Measurements from ENCODE around the gene FDXR.

FDXR gene

DNA sequence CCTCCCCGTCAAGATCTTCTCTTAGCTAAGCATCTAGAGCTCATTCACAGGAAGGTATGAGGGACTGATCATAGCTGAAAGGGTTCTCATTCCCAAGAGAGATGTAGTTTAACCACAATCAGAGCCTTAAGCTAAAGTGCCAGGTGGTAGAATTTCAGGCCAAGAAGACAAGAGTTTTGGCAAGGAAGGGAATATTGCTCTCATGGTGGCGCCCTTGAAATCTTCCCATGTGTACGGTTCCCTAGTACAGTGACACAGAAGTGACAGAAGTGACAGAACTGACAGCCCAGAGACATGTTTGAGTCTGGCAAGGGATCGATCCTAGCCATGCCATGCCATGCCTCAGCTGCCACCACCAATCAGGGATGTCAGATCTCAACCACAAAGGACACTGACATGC is 15.6 kb downstream of the FDXR start:
- DNase-seq (ENCODE audit: low read depth), result no peak

DNA sequence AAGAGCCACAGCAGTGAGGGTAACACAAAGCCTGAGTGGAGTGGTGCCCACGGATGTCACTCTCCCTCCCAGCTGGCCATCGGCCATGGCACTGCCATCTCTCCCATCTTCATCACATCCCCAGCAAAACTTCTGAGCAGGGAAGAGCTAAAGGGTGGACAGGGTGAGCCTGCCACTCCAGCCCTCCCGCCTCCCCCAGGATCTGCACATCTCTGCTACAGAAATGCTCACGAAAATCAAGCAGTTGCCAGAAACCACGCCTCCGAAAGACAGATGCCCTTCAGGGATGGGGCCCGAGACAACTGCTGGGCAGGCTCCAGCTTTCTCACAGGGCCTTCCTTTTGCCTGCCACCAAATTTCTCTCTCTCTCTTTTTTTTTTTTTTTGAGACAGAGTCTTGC is 16.7 kb downstream of the FDXR start:
- DNase-seq (ENCODE audit: low read depth), result no peak

DNA sequence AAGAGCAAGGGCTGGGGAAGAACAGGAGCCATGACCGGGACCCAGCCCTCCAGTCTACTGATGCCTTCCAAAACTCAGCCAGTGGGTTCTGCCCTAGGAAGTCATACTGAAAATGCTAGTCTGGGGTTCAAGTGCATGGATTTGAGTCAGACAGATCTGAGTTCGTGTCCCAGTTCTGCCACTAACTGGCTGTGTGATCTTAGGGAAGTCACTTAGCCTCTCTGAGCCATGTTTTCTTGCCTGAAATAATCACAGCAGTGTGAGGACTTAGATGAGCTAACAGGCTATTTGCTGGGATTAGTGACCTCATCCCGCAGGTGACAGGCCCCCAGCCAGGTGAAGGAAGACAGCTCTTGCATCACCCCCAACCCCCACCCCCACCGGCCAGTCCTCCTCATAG is 17.5 kb downstream of the FDXR start:
- no peak for DNase-seq (ENCODE audit: low read depth)

DNA sequence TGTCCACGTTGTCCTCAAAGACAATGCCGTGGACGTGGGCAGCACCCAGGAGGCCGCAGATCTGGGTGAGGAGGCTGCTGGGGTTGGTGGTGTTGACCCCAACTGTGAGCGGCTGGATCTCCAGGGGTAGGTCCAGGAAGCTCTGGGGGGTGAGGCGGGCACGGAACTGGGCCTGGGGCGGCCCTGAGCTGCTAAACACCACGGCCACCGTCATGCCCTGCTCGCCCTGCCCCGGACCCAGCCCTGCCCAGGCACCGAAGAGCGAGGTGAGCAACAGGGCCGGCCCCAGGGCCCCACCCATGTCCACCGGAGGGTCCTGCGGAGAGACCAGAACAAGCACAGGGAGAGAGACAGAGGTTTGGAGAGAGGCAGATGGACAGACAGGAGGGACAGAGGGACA is 18.0 kb downstream of the FDXR start:
- no peak for DNase-seq (ENCODE audit: low read depth)

GRCh38 chr17:74853669-74854068 is 19.1 kb downstream of the FDXR start:
- DNase-seq (ENCODE audit: low read depth), result no peak

- no peak for DNase-seq (ENCODE audit: low read depth)
Observed at GRCh38 chr17:74853048-74853397, 19.8 kb downstream of the FDXR start.

- no peak for DNase-seq (ENCODE audit: low read depth)
Observed at GRCh38 chr17:74852237-74853047, 20.4 kb downstream of the FDXR start.

DNA sequence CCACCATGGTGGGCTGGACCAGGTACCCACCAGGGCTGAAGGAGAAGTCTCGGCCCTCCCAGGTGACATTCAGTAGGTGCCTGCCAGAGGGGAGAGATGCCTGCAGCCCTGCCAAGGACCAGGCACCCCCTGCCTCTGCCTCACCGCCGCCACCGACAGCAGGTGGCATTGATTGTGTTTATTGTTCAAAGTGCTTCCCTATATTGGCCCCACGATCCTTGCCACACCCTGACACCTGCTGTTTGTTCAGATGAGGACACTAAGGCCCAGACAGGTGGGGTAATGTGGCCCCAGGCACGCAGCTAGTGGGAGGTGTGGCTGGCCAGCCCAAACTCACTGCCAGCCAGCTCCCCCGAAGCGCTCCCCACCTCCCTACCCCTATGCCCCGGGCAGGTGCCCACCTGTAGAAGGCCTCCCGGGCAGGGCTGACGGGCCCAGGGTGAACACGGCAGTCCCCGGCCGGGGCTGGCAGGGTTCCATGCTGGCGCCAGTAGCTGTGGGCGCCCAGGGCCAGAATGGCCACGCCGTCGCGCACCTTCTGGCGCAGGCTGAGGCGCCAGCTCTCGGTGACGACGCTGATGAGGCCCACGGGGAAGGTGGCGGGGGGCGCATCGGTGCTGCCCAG is 21.1 kb downstream of the FDXR start:
- no peak for DNase-seq (ENCODE audit: low read depth)

- no peak for DNase-seq (ENCODE audit: low read depth)
Observed at GRCh38 chr17:74850914-74851313, 21.9 kb downstream of the FDXR start.

GRCh38 chr17:74850310-74850709 is 22.5 kb downstream of the FDXR start:
- no peak for DNase-seq (ENCODE audit: low read depth)

DNA sequence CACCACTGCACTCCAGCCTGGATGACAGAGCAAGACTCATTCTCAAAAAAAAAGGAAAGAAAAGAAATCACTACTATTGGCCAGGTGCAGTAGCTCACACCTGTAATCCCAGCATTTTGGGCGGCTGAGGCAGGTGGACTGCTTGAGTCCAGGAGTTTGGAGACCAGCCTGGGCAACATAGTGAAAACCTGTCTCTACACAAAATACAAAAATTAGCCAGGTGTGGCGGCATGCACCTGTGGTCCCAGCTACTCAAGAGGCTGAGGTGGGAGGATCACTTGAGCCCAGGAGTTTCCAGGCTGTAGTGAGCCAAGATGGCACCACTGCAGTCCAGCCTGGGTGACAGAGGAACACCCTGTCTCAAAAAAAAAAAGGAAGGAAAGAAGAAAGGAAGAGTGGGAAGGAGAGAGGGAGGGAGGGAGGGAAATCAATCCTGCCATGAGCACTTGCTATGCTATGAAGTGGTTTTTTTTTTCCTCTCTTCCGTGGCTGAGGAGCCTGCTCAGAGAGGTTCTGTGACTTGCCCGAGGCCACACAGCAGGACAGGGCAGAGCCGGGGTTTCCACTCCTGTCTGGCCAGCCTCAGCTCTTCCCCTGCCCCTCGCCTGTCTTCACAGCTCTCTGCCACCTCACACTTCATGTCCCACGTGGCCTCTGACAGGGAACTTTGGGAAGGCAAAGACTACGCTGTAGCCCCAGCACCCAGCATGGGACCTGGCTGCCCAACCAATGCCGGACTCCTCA is 24.0 kb downstream of the FDXR start:
- no peak for DNase-seq (ENCODE audit: low read depth)

- no peak for DNase-seq (ENCODE audit: low read depth)
Observed at GRCh38 chr17:74846621-74847020, 26.2 kb downstream of the FDXR start.

DNA sequence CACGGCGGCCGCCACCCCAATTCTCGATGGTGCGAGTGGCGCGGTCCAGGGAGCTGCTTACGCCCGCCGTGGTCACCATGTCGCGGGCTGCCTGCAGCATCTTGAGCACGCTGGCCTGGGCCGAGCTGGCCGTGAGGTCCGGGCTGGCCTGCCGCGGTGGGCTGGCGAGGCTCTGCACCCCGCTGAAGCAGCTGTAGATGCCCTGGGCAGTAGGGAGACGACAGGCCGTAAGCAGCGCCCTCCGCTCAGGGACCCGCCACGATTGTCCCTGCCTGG is 29.5 kb downstream of the FDXR start:
- DNase-seq (ENCODE audit: low read depth), result no peak

DNA sequence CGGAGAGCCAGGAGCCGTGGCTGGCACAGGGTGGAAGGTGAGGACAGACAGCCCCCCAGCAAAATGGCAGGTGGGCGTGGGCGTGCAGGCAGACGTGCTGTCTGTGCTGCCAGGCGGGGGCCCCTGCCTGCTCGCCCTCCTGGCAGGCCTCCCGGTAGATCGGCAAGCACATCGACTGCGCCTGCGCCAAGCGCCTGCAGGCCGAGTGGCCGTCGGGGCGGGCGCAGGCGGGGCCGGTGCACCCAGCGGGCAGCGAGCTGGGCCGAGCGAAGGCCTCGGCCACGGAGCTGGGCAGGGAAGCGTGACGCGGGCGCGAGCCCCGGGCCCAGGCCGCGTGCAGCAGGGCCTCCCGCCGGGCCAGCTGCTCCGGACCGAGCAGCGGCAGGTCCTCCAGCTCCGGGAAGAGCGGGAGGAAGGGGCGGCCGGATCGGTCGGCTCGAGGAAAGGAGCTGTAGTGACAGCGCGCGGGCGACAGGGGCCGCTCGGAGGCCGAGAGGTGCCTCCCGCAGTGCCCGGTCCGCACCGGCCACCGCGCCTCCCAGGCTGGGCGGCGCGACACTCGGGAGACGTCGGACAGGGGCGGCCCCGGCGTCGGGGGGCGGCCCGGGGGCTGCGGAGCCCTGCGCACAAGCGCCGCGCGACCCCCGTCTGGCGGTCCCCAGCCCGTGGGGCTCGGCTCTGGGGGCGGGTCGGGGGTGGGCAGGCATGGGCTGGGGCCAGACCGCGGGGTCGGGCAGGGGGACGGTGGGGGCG is 30.0 kb downstream of the FDXR start:
- DNase-seq (ENCODE audit: low read depth), result peak; percentile 16

DNA sequence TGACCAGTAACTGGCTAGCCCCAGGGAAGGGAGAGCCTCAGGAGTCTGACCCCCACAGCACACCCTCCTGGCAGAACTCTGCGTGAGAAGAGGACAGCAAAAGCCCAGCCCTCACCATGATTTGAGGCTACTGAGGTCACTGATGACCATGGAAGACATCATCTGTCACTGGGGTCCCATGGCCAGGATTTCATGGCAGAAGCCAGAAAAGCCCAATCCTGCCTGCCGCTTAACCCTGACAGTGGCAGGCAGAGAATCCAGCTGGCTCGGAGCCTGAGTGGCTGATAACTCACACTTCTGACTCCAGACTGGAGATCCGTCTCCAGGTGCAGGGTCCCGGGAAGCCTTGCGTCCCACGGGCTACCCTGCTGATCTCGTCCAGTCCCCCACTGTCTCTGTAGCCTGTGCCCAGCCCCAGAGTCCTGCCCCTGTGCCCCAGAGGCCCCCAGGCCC is 30.6 kb downstream of the FDXR start:
- DNase-seq (ENCODE audit: low read depth), result no peak

DNA sequence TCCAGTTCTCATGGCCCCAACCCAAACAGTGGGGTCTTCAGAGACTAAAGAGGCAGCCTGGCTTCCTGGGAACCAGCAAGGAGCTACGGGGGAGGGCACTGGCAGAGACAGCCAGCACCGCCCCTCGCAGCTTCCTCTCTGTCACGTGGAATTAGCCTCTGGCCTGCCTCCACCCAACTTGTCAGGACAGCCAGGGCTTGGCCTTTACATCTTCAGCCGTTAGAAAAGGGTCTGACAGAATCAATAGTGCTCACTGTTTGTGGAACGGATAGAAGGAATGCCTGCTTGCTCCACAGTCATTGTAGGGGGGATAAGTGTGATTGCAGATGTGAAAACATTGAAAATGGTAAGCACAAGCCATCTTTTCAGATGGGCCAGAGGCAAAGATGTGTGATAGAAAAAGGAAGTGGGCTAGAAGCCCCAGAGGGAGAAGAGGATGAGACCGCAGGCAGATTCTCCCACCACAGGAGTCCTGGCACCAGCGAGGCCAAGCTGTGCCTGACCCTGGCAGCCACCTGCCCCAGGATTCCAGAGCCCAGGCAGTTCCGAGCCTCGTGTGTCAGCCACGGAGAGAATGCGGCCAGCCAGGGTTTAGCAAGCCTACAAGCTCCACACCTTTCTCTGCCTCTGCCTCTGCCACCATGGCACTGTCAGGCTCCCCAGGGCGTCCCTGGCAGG is 31.7 kb downstream of the FDXR start:
- peak; percentile 21 for DNase-seq (ENCODE audit: low read depth)

DNA sequence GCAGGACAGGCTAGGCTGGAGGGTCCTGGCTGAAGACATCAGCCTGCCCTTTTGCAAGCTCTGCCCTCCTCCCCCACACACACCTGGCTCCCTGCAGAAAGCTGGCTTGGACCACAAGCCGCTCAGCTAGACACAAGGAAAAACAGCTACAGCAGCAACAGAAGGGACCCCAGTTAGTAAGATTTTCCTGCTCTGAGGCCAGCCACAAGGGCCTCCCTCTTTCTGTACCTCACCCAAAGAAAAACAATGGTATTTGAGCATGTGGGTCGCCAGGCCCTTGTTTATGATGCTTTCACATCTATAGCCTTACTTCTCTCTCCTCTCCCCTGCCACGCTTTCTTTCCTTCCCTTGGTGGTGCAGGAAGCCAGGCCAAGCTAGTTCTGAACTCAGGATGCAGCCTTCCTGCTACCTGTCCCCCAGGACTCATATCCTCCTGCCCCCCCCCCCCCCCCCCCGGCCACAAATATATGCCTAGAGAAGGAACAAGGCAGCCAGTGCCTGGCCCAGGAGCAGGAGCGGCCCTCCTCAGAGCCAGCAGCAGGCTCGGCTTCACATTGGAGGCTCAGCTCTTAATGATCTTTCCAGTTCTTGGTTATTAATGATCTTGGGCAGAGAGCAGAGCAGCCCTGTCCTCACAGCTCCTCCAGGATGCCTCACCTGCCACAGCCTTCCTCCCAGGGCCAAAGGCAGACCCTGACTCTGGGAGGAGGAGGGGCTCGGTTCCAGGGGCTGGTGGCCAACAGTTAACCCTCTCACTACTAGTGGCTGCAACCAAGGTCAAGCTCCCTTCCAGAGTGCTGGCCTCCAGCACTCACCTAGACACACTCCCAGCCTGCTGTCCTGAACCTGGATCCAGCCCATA is 32.6 kb downstream of the FDXR start:
- no peak for DNase-seq (ENCODE audit: low read depth)

DNA sequence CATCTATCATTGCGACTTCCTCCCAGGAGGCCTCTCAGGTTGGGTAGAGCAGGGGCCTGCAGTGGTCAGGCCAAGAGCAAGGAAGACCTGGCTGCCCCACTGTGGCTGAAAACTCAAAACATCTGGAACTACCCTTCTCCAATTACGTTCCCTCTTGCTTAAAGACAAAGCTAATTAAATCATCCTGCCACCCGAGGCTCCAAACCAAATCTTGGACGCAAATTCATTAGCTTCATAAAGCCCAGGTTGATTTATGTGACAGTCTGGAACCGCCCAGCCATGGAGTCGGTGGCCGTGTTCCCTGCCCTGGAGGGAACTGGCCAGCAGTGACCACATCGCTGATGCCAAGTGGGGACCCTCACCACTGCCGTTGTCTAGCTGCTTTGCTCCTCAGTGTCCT is 34.5 kb downstream of the FDXR start:
- DNase-seq (ENCODE audit: low read depth), result no peak

- DNase-seq (ENCODE audit: low read depth), result no peak
Observed at GRCh38 chr17:74836691-74837467, 35.9 kb downstream of the FDXR start.

DNA sequence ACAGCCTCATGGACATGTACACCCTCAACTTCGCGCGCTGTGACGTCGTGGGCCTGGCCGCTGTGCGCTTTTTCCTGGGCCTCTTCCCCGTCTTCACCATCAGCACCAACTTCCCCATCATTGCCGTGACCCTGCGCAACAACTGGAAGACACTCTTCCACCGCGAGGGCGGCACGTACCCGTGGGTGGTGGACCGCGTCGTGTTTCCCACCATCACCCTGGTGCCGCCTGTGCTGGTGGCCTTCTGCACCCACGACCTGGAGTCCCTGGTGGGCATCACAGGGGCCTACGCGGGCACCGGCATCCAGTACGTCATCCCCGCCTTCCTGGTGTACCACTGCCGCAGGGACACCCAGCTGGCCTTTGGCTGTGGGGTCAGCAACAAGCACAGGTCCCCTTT is 36.6 kb downstream of the FDXR start:
- no peak for DNase-seq (ENCODE audit: low read depth)

All from stromal cell of bone marrow (primary cell).